ENCODE measurements around the gene PTPN5.
"Not testable (repeated sequence)": the region's sequence is repeated elsewhere in the genome, so short reads cannot be mapped to it uniquely, and the experiment has no call there.

DNA sequence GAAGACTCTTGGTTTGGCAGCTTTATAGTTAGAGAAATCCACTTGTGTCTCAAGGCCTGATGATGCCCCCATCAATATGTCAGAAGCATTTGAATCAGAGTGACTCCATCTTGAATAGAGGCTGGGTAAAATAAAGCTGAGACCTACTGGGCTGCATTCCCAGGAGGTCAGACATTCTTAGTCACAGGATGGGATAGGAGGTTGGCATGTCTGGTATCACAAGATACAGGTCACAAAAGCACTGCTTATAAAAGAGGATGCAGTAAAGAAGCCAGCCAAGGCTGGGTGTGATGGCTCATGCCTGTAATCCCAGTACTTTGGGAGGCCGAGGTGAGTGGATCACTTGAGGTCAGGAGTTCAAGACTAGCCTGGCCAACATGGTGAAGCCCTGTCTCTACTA is 109.6 kb downstream of the PTPN5 start:
- TF ChIP-seq YY1 (IDR thresholded peaks at IDR 0.05; ENCODE audit: insufficient read depth, insufficient read length); SUZ12 (IDR thresholded peaks at IDR 0.05; ENCODE audit: extremely low read depth, insufficient read depth, insufficient read length): not testable (repeated sequence)

Measured in NT2/D1 (cell line).